Esophagus muscularis mucosa (tissue), 4 donors: ENCODE results near the gene SLC38A7.

Experiments used
- CTCF ChIP-seq, 3 experiments: fragments of 200-600 bp in 2 of 3; fragments of 450-650 bp in 1 of 3; sonication (generic) in 2 of 3; IDR thresholded peaks; one replicate each; pipeline ENCODE4 v1.5.1; 2017 to 2019; ENCODE audit warnings: antibody characterized with exemption in 3 of 3, mild to moderate bottlenecking in 2 of 3, moderate library complexity in 1 of 3
- EP300 ChIP-seq: sonication (generic); formaldehyde crosslinking; IDR thresholded peaks from one replicate; pipeline ENCODE4 v1.6.1; 2017; ENCODE audit warnings: antibody characterized with exemption
- POLR2A ChIP-seq: fragments of 450-650 bp; IDR thresholded peaks from one replicate; pipeline ENCODE4 v1.6.1; 2017; ENCODE audit warnings: antibody characterized with exemption, moderate library complexity, mild to moderate bottlenecking, low read depth
- POLR2AphosphoS5 ChIP-seq, 2 donors: sonication (generic); formaldehyde crosslinking; IDR thresholded peaks; one replicate each; pipeline ENCODE4 v1.6.1; 2017; ENCODE audit warnings: antibody characterized with exemption in 2 of 2

- TF ChIP-seq CTCF (IDR thresholded peaks at IDR 0.05) (no peak), POLR2A (no peak), POLR2AphosphoS5 (IDR thresholded peaks at IDR 0.05) (no peak), EP300 (no peak)
Observed at GRCh38 chr16:58634265-58634802, 50.2 kb downstream of the SLC38A7 start.
